GM12878 (cell line): ENCODE data around the gene MAST4. TPM values are rescaled to one million over a fixed set of nuclear protein-coding genes. Genes with fewer than 3 reads are reported as not detected.

Experiments
- ATAC-seq: fragments of 200-7000 bp; cut with Tn5 transposase; 3 replicates; pipeline ENCODE4 v1.9.1; 2020; ENCODE audit warnings: mild to moderate bottlenecking, moderate library complexity
- BruUV-seq: library from RNA; stranded (reverse); fragments of 400-500 nt; replicated peaks from 2 replicates; lab custom pipeline; 2021; lab: Mats Ljungman, UMichigan
- CTCF ChIA-PET: fragments of 300-600 bp; sonication (Branson Sonifier 250); formaldehyde crosslinking; extraction: SDS; loops from one replicate; lab custom pipeline; 2021; ENCODE audit warnings: inconsistent platforms; lab: Yijun Ruan, JAX
- POLR2A ChIA-PET: fragments of 350-600 bp; formaldehyde crosslinking; extraction: SDS; loops from one replicate; lab custom pipeline; 2021; ENCODE audit warnings: inconsistent platforms; lab: Charles Lee
- RAD21 ChIA-PET: fragments of 300-600 bp; sonication (Branson Sonifier 250); formaldehyde crosslinking; loops from one replicate; lab custom pipeline; 2023; ENCODE audit warnings: antibody characterized with exemption; ENCODE audit not compliant: unreplicated experiment; lab: Charles Lee
- SMC1A ChIA-PET: fragments of 300-600 bp; sonication (Branson Sonifier 250); formaldehyde crosslinking; loops from one replicate; lab custom pipeline; 2023; ENCODE audit not compliant: unreplicated experiment, uncharacterized antibody; lab: Charles Lee
- DNase-seq: peaks from one replicate; pipeline ENCODE4 v3.0.0-alpha.2; 2011; ENCODE audit warnings: low read depth, low spot score
- FAIRE-seq: peaks from 3 replicates; lab custom pipeline; 2011; peaks lifted over from hg19 to GRCh38; lab: Jason Lieb, UNC
- H2AFZ ChIP-seq: 2 replicates; pipeline ENCODE4 v1.6.0; 2011; ENCODE audit warnings: low read depth, low read length, control low read depth; ENCODE audit not compliant: control insufficient read depth
- H3K27ac ChIP-seq: 2 replicates; pipeline ENCODE4 v1.5.1; 2011; ENCODE audit warnings: control low read depth; ENCODE audit not compliant: control insufficient read depth, insufficient read depth
- H3K27me3 ChIP-seq, 2 experiments: replicated peaks in 1 of 2; 2 replicates each; pipeline versions ENCODE4 v1.6.0 to v1.6.1; 2011; ENCODE audit warnings: low read length in 1 of 2; ENCODE audit not compliant: control insufficient read depth in 2 of 2, insufficient read depth in 2 of 2
- H3K36me3 ChIP-seq, 2 experiments: 2 replicates each; pipeline ENCODE4 v1.5.1; 2011; ENCODE audit warnings: low read length in 1 of 2; ENCODE audit not compliant: control insufficient read depth in 2 of 2, insufficient read depth in 2 of 2
- H3K4me1 ChIP-seq: 2 replicates; pipeline ENCODE4 v1.6.1; 2011; ENCODE audit warnings: mild to moderate bottlenecking, low read length, moderate library complexity, mixed read lengths; ENCODE audit not compliant: control insufficient read depth, insufficient read depth
- H3K4me2 ChIP-seq: 2 replicates; pipeline ENCODE4 v1.6.0; 2011; ENCODE audit warnings: control low read depth; ENCODE audit not compliant: control insufficient read depth, insufficient read depth
- H3K4me3 ChIP-seq: fragments of 200-600 bp; sonication (generic); 2 replicates; pipeline ENCODE4 v1.5.1; 2016
- H3K79me2 ChIP-seq: 2 replicates; pipeline ENCODE4 v1.6.0; 2011; ENCODE audit warnings: low read length; ENCODE audit not compliant: control insufficient read depth, insufficient read depth
- H3K9ac ChIP-seq: 2 replicates; pipeline ENCODE4 v1.8.0; 2011; ENCODE audit warnings: low read length, control low read depth, mixed read lengths; ENCODE audit not compliant: control insufficient read depth, insufficient read depth
- H3K9me3 ChIP-seq: replicated peaks from 3 replicates; pipeline ENCODE4 v1.5.1; 2011; ENCODE audit warnings: mild to moderate bottlenecking, low read length; ENCODE audit not compliant: control insufficient read depth, insufficient read depth
- H4K20me1 ChIP-seq: 2 replicates; pipeline ENCODE4 v1.6.0; 2011; ENCODE audit not compliant: control insufficient read depth, insufficient read depth
- ETV6 ChIP-seq, 2 experiments: fragments of 450-650 bp in 1 of 2; IDR thresholded peaks in 1 of 2; conservative IDR thresholded peaks in 1 of 2; 2 replicates each; pipeline ENCODE4 v1.6.1; 2014; ENCODE audit warnings: antibody characterized with exemption in 1 of 2, borderline replicate concordance in 1 of 2, low read depth in 1 of 2, mild to moderate bottlenecking in 1 of 2, moderate library complexity in 1 of 2
- MEF2B ChIP-seq: fragments of 450-650 bp; IDR thresholded peaks from 2 replicates; pipeline ENCODE4 v1.6.1; 2018; ENCODE audit warnings: mild to moderate bottlenecking, moderate library complexity; ENCODE audit not compliant: partially characterized antibody, poor library complexity, severe bottlenecking
- MTA2 ChIP-seq: fragments of 450-650 bp; IDR thresholded peaks from 2 replicates; pipeline ENCODE4 v1.6.1; 2016; ENCODE audit warnings: low read depth, mild to moderate bottlenecking, moderate library complexity
- MYB ChIP-seq: fragments of 150-350 bp; IDR thresholded peaks from 2 replicates; pipeline ENCODE4 v1.6.1; 2014; ENCODE audit warnings: mild to moderate bottlenecking, low read depth, low read length, borderline replicate concordance
- RAD21 ChIP-seq: IDR thresholded peaks from 2 replicates; pipeline ENCODE4 v1.6.1; 2011; ENCODE audit warnings: mild to moderate bottlenecking, low read depth, low read length, moderate library complexity; ENCODE audit not compliant: insufficient read depth
- RAD51 ChIP-seq: fragments of 450-650 bp; IDR thresholded peaks from 2 replicates; pipeline ENCODE4 v1.6.1; 2016; ENCODE audit warnings: moderate library complexity, mild to moderate bottlenecking, inconsistent platforms
- SIN3A ChIP-seq: IDR thresholded peaks from 2 replicates; pipeline ENCODE4 v1.6.1; 2012; ENCODE audit warnings: low read depth, low read length, improper control_type of control experiment
- SP1 ChIP-seq: IDR thresholded peaks from one replicate; pipeline ENCODE4 v1.6.1; 2011; ENCODE audit warnings: low read depth, low read length
- ZNF24 ChIP-seq: fragments of 450-650 bp; IDR thresholded peaks from 2 replicates; pipeline ENCODE4 v1.6.1; 2017; ENCODE audit warnings: antibody characterized with exemption, mild to moderate bottlenecking
- ZZZ3 ChIP-seq: IDR thresholded peaks from 2 replicates; pipeline ENCODE4 v1.6.1; 2011; ENCODE audit warnings: low read depth; ENCODE audit not compliant: control insufficient read depth, insufficient read length
- WGBS: methylation state at CpG from one replicate; pipeline ENCODE4 v1.1.6; 2016; ENCODE audit warnings: low lambda C conversion rate; ENCODE audit not compliant: insufficient replicate concordance, insufficient coverage; ENCODE audit errors: missing lambda C conversion rate; 5-methylcytosine and 5-hydroxymethylcytosine counted together
- in situ Hi-C: fragments of 300-500 bp; cut with MboI; formaldehyde crosslinking; loops from 9 replicates; pipeline ENCODE4 v1.14.3; 2018; ENCODE audit warnings: mixed read lengths
- intact Hi-C: fragments of 100-400 bp; cut with micrococcal nuclease; formaldehyde crosslinking; loops from one replicate; pipeline ENCODE4 v1.14.2; 2022; ENCODE audit not compliant: unreplicated experiment
- polyA plus RNA-seq, 11 experiments: library from polyadenylated mRNA; depleted of rRNA in 4 of 11; unstranded in 6 of 11; stranded (reverse) in 5 of 11; fragments of >200 nt; fragmentation: Nextera tagmentation in 4 of 11; fragmentation: Illumina TruSeq in 1 of 11; extraction: Ambion mirVana in 4 of 11; extraction: Trizol in 1 of 11; gene quantifications; 1 replicate in 1 of 11; 2 replicates in 10 of 11; pipeline versions ENCODE4 v1.2.1 to v1.2.3, GENCODE V29; 2011 to 2016; ENCODE audit warnings: inconsistent platforms in 2 of 11, missing spikeins in 2 of 11, low read depth in 1 of 11
- total RNA-seq, 4 experiments: library from RNA; depleted of rRNA in 3 of 4; stranded (reverse); fragments of >200 nt in 3 of 4; fragmentation: Illumina TruSeq in 1 of 4; extraction: Trizol in 1 of 4; gene quantifications; 2 replicates each; pipeline versions ENCODE4 v1.2.1 to v1.2.3, GENCODE V29; 2013 to 2021
- TF ChIP-seq, protein P1 (sequence below): IDR thresholded peaks from 2 replicates; pipeline ENCODE4 v1.6.1; 2012; ENCODE audit warnings: low read length, inconsistent platforms
- TF ChIP-seq, protein P2 (sequence below): fragments of 450-650 bp; IDR thresholded peaks from 2 replicates; pipeline ENCODE4 v1.6.1; 2016; ENCODE audit warnings: mild to moderate bottlenecking

Gene MAST4
- total and polyA plus RNA-seq, 10 of the 15 experiments (the other 5 are each of a cell fraction or from before 2014, with no cell fraction given), result 0.02 to 1.6 (median 0.29) TPM; not detected in 1

DNA sequence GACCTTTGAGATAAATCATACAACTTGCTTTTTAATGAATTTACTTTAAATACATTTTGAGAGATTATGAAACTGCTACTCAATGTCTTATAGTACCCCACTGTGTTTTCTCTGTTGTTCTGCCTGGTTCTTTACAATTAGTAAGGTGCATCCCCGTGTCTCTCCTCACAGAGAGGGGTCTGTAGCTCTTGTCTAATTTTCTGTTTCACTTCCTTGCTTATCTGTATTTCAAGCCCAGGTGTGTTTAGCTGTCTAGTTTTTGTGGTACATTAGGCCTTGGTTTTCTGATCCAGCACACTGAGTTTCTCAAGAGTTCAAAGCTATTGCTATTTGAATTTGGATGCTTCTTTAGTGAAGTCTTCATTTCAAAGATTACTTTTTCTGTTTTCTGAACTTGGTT is 105.1 kb downstream of the MAST4 start (continued):
- TF ChIP-seq, protein P1, sequence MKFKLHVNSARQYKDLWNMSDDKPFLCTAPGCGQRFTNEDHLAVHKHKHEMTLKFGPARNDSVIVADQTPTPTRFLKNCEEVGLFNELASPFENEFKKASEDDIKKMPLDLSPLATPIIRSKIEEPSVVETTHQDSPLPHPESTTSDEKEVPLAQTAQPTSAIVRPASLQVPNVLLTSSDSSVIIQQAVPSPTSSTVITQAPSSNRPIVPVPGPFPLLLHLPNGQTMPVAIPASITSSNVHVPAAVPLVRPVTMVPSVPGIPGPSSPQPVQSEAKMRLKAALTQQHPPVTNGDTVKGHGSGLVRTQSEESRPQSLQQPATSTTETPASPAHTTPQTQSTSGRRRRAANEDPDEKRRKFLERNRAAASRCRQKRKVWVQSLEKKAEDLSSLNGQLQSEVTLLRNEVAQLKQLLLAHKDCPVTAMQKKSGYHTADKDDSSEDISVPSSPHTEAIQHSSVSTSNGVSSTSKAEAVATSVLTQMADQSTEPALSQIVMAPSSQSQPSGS, result peak; percentile 40; the same call in 1 of the 2 replicates
- TF ChIP-seq RAD21, result no peak

DNA sequence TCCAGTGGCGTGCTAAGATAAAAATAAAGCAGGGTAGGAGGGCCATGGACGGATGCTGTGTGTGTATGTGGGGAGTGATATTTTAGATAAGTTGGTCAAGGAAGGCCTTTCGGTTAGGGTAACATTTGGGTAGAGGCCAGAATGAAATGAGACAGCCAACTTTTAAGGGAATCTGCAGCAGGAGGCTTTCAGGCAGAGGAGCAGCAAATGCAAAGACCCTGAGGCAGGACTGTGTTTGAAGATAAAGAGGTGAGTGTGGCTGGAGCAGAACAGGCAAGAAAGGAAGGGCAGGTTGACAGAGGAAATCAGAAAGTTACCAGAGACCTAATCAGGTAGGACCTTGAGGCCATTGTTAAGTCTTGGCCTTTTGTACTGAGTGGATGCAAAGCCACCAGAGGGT is 106.2 kb downstream of the MAST4 start:
- H3K4me3 ChIP-seq, result no peak overlapping the region
- ChIA-PET CTCF (no interaction called here), RAD21 (no interaction called here), POLR2A (no interaction called here), SMC1A (no interaction called here)
- H3K27ac ChIP-seq, result no peak overlapping the region
- no peak overlapping the region for H2AFZ ChIP-seq
- no peaks in the 10 kb centered on the region for H4K20me1 ChIP-seq
- in situ Hi-C loops (no loop called here), intact Hi-C loops (no loop called here)
- no peaks in the 10 kb centered on the region for H3K36me3 ChIP-seq
- peak; percentile 66 for FAIRE-seq
- H3K27me3 ChIP-seq, result no peaks in the 10 kb centered on the region
- TF ChIP-seq MEF2B, result no peak
- no peak for TF ChIP-seq MYB
- TF ChIP-seq ETV6 (conservative IDR thresholded peaks at IDR 0.05 in 1 of 2, IDR thresholded peaks at IDR 0.05 in 1 of 2; ENCODE audit: borderline replicate concordance in 1 of 2, low read depth in 1 of 2), result no peak
- TF ChIP-seq SIN3A, result no peak
- TF ChIP-seq ZZZ3, result no peak
- TF ChIP-seq SP1, result no peak
- TF ChIP-seq, protein P2, sequence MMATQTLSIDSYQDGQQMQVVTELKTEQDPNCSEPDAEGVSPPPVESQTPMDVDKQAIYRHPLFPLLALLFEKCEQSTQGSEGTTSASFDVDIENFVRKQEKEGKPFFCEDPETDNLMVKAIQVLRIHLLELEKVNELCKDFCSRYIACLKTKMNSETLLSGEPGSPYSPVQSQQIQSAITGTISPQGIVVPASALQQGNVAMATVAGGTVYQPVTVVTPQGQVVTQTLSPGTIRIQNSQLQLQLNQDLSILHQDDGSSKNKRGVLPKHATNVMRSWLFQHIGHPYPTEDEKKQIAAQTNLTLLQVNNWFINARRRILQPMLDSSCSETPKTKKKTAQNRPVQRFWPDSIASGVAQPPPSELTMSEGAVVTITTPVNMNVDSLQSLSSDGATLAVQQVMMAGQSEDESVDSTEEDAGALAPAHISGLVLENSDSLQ, result no peak
- no peak for TF ChIP-seq MTA2
- TF ChIP-seq ZNF24, result no peak
- no peak for TF ChIP-seq RAD51
- H3K4me2 ChIP-seq, result no peak overlapping the region
- ATAC-seq, result no peak
- no peak overlapping the region for H3K9ac ChIP-seq
- H3K4me1 ChIP-seq, result peaks cover 37% of the 10 kb centered on the region
- no TSS peak for BruUV-seq
- H3K79me2 ChIP-seq, result no peaks in the 10 kb centered on the region
- 43% methylated on average over 3 of the region's 3 CpGs for WGBS
- no peak for DNase-seq
- H3K9me3 ChIP-seq, result no peaks in the 10 kb centered on the region; the same call in 1 of the 3 replicates
